H9 (cell line): ENCODE measurements around the gene VSIR. TPM values are rescaled to one million over a fixed set of nuclear protein-coding genes. Genes with fewer than 3 reads are reported as not detected.

Experiments used
- DNase-seq: peaks from one replicate; pipeline ENCODE4 v3.0.0-alpha.2; 2017
- H2AFZ ChIP-seq: one replicate; pipeline ENCODE4 v1.6.1; 2013; ENCODE audit warnings: mild to moderate bottlenecking, low read length, control low read depth, moderate library complexity
- H2AK5ac ChIP-seq: 2 replicates; pipeline ENCODE4 v1.6.1; 2013; ENCODE audit warnings: low read length, control low read depth, mixed read lengths; ENCODE audit not compliant: insufficient read length
- H2BK120ac ChIP-seq: one replicate; pipeline ENCODE4 v1.6.1; 2013; ENCODE audit warnings: low read depth, mild to moderate bottlenecking, low read length, control low read depth, inconsistent platforms; ENCODE audit not compliant: poor library complexity, severe bottlenecking
- H2BK12ac ChIP-seq: 2 replicates; pipeline ENCODE4 v1.6.1; 2013; ENCODE audit warnings: low read length, control low read depth, mixed read lengths, low read depth; ENCODE audit not compliant: insufficient read length
- H2BK15ac ChIP-seq: 2 replicates; pipeline ENCODE4 v1.6.1; 2013; ENCODE audit warnings: low read depth, low read length, control low read depth
- H2BK20ac ChIP-seq: one replicate; pipeline ENCODE4 v1.6.1; 2013; ENCODE audit warnings: low read depth, mild to moderate bottlenecking, low read length, control low read depth, inconsistent platforms; ENCODE audit not compliant: poor library complexity, severe bottlenecking
- H2BK5ac ChIP-seq: 2 replicates; pipeline ENCODE4 v1.6.1; 2013; ENCODE audit warnings: low read length, control low read depth, mixed read lengths; ENCODE audit not compliant: insufficient read length
- H3K14ac ChIP-seq: 2 replicates; pipeline ENCODE4 v1.6.1; 2013; ENCODE audit warnings: low read length, control low read depth; ENCODE audit not compliant: insufficient read depth
- H3K18ac ChIP-seq: 2 replicates; pipeline ENCODE4 v1.6.1; 2013; ENCODE audit warnings: low read depth, mild to moderate bottlenecking, mixed read lengths, low read length, control low read depth; ENCODE audit not compliant: insufficient read length
- H3K23ac ChIP-seq: 2 replicates; pipeline ENCODE4 v1.6.1; 2013; ENCODE audit warnings: low read length, control low read depth, mixed read lengths, low read depth; ENCODE audit not compliant: insufficient read length
- H3K23me2 ChIP-seq: 2 replicates; pipeline ENCODE4 v1.6.1; 2013; ENCODE audit warnings: low read depth, mild to moderate bottlenecking, mixed read lengths, low read length, control low read depth; ENCODE audit not compliant: insufficient read length, poor library complexity, severe bottlenecking
- H3K27ac ChIP-seq: 2 replicates; pipeline ENCODE4 v1.5.1; 2013; ENCODE audit warnings: low read length, control low read depth, mixed read lengths, low read depth; ENCODE audit not compliant: insufficient read length
- H3K27me3 ChIP-seq: 2 replicates; pipeline ENCODE4 v1.6.1; 2013; ENCODE audit warnings: low read length, control low read depth, inconsistent platforms; ENCODE audit not compliant: insufficient read depth
- H3K4ac ChIP-seq: 2 replicates; pipeline ENCODE4 v1.6.1; 2013; ENCODE audit warnings: low read depth, mild to moderate bottlenecking, control low read depth, inconsistent platforms, low read length, moderate library complexity
- H3K4me1 ChIP-seq: 2 replicates; pipeline ENCODE4 v1.6.1; 2013; ENCODE audit warnings: low read length, control low read depth, inconsistent platforms; ENCODE audit not compliant: insufficient read depth
- H3K4me2 ChIP-seq: 2 replicates; pipeline ENCODE4 v1.6.1; 2013; ENCODE audit warnings: low read length, control low read depth, mixed read lengths; ENCODE audit not compliant: insufficient read length, insufficient read depth
- H3K56ac ChIP-seq: 2 replicates; pipeline ENCODE4 v1.6.1; 2013; ENCODE audit warnings: low read depth, mild to moderate bottlenecking, mixed read lengths, low read length, control low read depth; ENCODE audit not compliant: insufficient read length
- H3K79me1 ChIP-seq: 2 replicates; pipeline ENCODE4 v1.6.1; 2013; ENCODE audit warnings: low read depth, mild to moderate bottlenecking, moderate library complexity, low read length, control low read depth, inconsistent platforms; ENCODE audit not compliant: insufficient read depth, poor library complexity, severe bottlenecking
- H3K79me2 ChIP-seq: 2 replicates; pipeline ENCODE4 v1.6.1; 2013; ENCODE audit warnings: low read length, control low read depth, inconsistent platforms; ENCODE audit not compliant: insufficient read depth
- H3K9ac ChIP-seq: 2 replicates; pipeline ENCODE4 v1.6.1; 2013; ENCODE audit warnings: low read length, control low read depth, mixed read lengths; ENCODE audit not compliant: insufficient read length; ENCODE audit errors: extremely low read depth
- H3K9me3 ChIP-seq: one replicate; pipeline ENCODE4 v1.6.1; 2013; ENCODE audit warnings: low read depth, low read length, inconsistent platforms; ENCODE audit not compliant: control insufficient read depth
- H3T11ph ChIP-seq: one replicate; pipeline ENCODE4 v1.6.1; 2013; ENCODE audit warnings: mild to moderate bottlenecking, low read length, control low read depth, inconsistent platforms
- H4K20me1 ChIP-seq: one replicate; pipeline ENCODE4 v1.6.1; 2013; ENCODE audit not compliant: control insufficient read depth, insufficient read length, insufficient read depth
- H4K5ac ChIP-seq: 2 replicates; pipeline ENCODE4 v1.6.1; 2013; ENCODE audit warnings: low read depth, mild to moderate bottlenecking, mixed read lengths, low read length, control low read depth; ENCODE audit not compliant: insufficient read length
- H4K8ac ChIP-seq: replicated peaks from 2 replicates; pipeline ENCODE4 v1.6.1; 2013; ENCODE audit warnings: low read length, control low read depth, mixed read lengths, low read depth; ENCODE audit not compliant: insufficient read length
- H4K91ac ChIP-seq: 2 replicates; pipeline ENCODE4 v1.6.1; 2013; ENCODE audit warnings: low read depth, mild to moderate bottlenecking, moderate library complexity, mixed read lengths, low read length, control low read depth; ENCODE audit not compliant: insufficient read length
- H3K27ac Mint-ChIP-seq, 3 experiments: 2 replicates in 2 of 3; 3 replicates in 1 of 3; pipeline ENCODE4 v1.8.0; 2020 to 2021; ENCODE audit warnings: mixed read lengths in 3 of 3, mild to moderate bottlenecking in 1 of 3, moderate library complexity in 1 of 3
- H3K27me3 Mint-ChIP-seq: 2 replicates; pipeline ENCODE4 v1.8.0; 2021; ENCODE audit warnings: low read depth, mild to moderate bottlenecking, moderate library complexity, mixed read lengths
- H3K36me3 Mint-ChIP-seq, 3 experiments: 2 replicates in 2 of 3; 3 replicates in 1 of 3; pipeline ENCODE4 v1.8.0; 2020 to 2021; ENCODE audit warnings: low read depth in 3 of 3, mixed read lengths in 3 of 3; ENCODE audit not compliant: insufficient read depth in 1 of 3
- H3K4me1 Mint-ChIP-seq, 2 experiments: 2 replicates each; pipeline ENCODE4 v1.8.0; 2020; ENCODE audit warnings: mixed read lengths in 2 of 2
- H3K4me3 Mint-ChIP-seq, 2 experiments: 2 replicates in 1 of 2; 3 replicates in 1 of 2; pipeline ENCODE4 v1.8.0; 2020 to 2021; ENCODE audit warnings: mild to moderate bottlenecking in 2 of 2, mixed read lengths in 2 of 2, moderate library complexity in 1 of 2
- H3K9me3 Mint-ChIP-seq, 2 experiments: 2 replicates in 1 of 2; 3 replicates in 1 of 2; pipeline ENCODE4 v1.8.0; 2020; ENCODE audit warnings: mild to moderate bottlenecking in 2 of 2, mixed read lengths in 2 of 2, moderate library complexity in 1 of 2
- CTCF ChIP-seq: fragments of 200-600 bp; sonication (generic); conservative IDR thresholded peaks from 3 replicates; pipeline ENCODE4 v1.8.0; 2021; ENCODE audit warnings: antibody characterized with exemption, mild to moderate bottlenecking
- WGBS: extraction: QIAGEN DNeasy Blood & Tissue Kit; methylation state at CpG from one replicate; pipeline ENCODE4 v1.1.7; 2013; ENCODE audit warnings: missing lambda C conversion rate, low lambda C conversion rate, mixed read lengths; ENCODE audit not compliant: insufficient read length; ENCODE audit errors: extremely low coverage; 5-methylcytosine and 5-hydroxymethylcytosine counted together
- total RNA-seq: library from RNA; stranded (reverse); gene quantifications from 2 replicates; pipeline ENCODE4 v1.2.1, GENCODE V29; 2021

VSIR gene
- total RNA-seq, 1 experiment from 2014 or later, result 0.11 TPM

GRCh38 chr10:71777213-71777985, 4.1 kb upstream of the VSIR start:
- no peak overlapping the region for H2AK5ac ChIP-seq
- no CpG with 5 or more reads among the region's 17 CpGs for WGBS
- no peak for TF ChIP-seq CTCF
- H3K79me2 ChIP-seq, result no peaks in the 10 kb centered on the region
- no peak overlapping the region for H2BK12ac ChIP-seq
- no peak overlapping the region for H3K23ac ChIP-seq
- DNase-seq, result no peak
- no peak overlapping the region for H4K91ac ChIP-seq
- peaks cover 3 to 10% of the 10 kb centered on the region in 2 experiments; a peak in 2 of 4 replicates for H3K4me1 Mint-ChIP-seq
- H3K4me1 ChIP-seq, result no peaks in the 10 kb centered on the region
- no peaks in the 10 kb centered on the region; a peak in 1 of 7 replicates for H3K36me3 Mint-ChIP-seq
- H3K56ac ChIP-seq, result no peak overlapping the region
- no peaks in the 10 kb centered on the region for H3K79me1 ChIP-seq
- no peak overlapping the region for H3K18ac ChIP-seq
- no peaks in the 10 kb centered on the region for H3K23me2 ChIP-seq
- H3K4ac ChIP-seq, result no peak overlapping the region
- no peak overlapping the region for H3K27ac Mint-ChIP-seq
- H4K8ac ChIP-seq, result no peak overlapping the region
- H3K27me3 ChIP-seq, result peaks cover 5% of the 10 kb centered on the region; the same call in 1 of the 2 replicates
- no peak overlapping the region for H3K9ac ChIP-seq
- H4K5ac ChIP-seq, result no peak overlapping the region
- peaks cover 30% of the 10 kb centered on the region for H3K27me3 Mint-ChIP-seq
- no peak overlapping the region for H3K4me2 ChIP-seq
- no peak overlapping the region for H2BK20ac ChIP-seq
- H2AFZ ChIP-seq, result no peak overlapping the region
- no peaks in the 10 kb centered on the region for H4K20me1 ChIP-seq
- H3T11ph ChIP-seq, result no peak overlapping the region
- H3K9me3 Mint-ChIP-seq, result peaks cover 0 to 3% of the 10 kb centered on the region in 2 experiments; a peak in 1 of 5 replicates
- H3K4me3 Mint-ChIP-seq, result no peak overlapping the region
- no peak overlapping the region for H2BK120ac ChIP-seq
- H2BK5ac ChIP-seq, result no peak overlapping the region
- no peak overlapping the region for H3K14ac ChIP-seq
- no peak overlapping the region for H3K27ac ChIP-seq
- no peaks in the 10 kb centered on the region for H3K9me3 ChIP-seq
- no peak overlapping the region for H2BK15ac ChIP-seq
